ENCODE data around the gene CARD10.
A peak's percentile ranks its signal among the peaks of the same experiment; 100 is the strongest.
"Not testable (repeated sequence)": the region's sequence is repeated elsewhere in the genome, so short reads cannot be mapped to it uniquely, and the experiment has no call there.

CARD10 gene

DNA sequence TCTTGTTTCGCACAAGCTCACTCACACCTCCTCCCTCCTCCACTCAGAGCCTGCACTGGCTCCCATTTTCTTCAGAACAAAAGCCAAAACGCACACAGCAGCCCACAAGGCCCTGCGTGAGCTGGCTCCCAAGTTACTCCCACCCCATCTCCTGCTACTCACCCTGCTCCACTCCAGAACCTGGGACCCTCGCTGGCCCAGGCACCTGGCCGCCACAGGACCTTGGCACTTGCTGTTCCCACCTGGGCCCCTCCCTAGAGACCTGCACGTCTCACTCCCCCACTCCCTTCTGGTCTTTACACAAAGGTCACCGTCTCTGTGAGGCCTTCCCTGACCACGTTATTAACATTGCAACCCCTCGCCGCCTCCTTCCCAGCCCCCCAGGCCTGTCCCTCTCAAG lies 32.1 kb downstream of the CARD10 start:
- DNase-seq (ENCODE audit: low spot score): no peak

DNA sequence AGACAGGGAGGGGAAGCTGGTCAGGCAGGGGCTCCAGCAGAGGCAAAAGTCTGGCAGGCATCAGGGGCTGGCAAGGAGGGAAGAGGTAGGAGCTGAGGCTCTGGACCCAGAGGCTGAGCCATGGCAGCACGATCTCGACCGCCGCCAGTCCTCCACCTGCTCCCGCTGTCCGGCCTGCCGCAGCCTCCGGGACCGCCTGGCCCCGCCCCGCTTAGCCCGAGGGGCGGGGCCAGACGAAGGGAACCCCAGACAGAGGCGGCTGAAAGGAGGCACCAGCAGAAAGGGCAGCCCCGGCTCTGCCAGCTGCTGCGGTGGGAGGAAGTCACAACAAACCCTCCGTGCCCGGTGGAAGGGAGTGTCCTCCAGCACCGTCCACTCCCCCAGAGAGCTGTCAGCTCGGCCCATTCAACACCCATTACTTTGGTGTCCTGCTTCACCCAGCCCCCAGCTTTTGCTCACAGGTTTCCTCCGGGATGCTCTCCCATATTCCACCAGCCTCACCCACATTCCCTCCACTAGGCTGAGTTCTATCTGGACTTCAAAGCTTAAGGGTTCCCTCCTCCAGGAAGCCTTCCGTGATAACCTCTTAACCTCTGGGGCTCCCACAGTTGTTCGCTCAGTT lies 32.9 kb downstream of the CARD10 start, which contains the start of gene MFNG:
Gene MFNG, minus strand, starts transcription at position 161 of the 622 bp plus-strand sequence. CDS start 207 bp downstream, outside the sequence.
- peak; percentile 78 for DNase-seq (ENCODE audit: low spot score)

DNA sequence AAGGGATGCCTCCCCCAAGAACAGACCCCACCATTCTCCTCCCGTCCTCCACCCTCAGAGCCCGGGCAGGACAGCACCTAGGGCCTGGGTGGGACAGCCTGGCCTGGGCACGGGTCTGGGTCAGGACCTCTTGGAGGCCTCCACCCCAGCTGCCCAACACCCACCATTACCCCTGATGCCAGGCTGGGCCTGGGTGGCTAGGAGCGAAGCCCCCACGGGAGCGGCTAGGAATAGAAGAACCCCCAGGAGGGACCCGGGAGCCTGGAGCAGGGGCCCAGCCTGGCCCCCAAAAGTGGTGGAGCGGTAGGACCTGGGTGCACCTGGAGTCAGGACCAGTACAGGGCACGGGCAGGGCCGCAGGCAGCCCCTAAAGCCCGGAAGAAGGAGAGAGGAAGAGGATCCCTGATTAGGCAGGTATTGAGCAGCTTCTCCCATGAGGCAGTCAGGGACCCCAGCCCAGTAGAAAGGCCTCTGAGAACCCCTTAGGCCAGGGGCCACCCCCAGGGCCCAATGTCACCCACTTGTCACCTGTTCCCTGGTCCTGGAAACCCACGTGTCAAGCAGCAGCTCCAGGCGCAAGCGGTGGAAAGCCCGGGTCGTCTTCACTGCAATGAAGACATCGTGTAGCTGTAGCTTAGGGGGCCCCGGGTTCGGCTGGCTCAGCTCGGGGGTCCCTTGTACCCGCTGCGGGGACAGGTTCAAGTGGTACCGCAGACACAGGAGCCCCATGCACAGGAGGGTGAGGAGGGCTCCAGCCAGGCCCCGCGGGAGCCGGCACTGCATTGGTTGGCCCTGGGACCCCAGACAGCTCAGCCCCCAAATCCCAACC lies 33.6 kb downstream of the CARD10 start:
- DNase-seq (ENCODE audit: low spot score): no peak

DNA sequence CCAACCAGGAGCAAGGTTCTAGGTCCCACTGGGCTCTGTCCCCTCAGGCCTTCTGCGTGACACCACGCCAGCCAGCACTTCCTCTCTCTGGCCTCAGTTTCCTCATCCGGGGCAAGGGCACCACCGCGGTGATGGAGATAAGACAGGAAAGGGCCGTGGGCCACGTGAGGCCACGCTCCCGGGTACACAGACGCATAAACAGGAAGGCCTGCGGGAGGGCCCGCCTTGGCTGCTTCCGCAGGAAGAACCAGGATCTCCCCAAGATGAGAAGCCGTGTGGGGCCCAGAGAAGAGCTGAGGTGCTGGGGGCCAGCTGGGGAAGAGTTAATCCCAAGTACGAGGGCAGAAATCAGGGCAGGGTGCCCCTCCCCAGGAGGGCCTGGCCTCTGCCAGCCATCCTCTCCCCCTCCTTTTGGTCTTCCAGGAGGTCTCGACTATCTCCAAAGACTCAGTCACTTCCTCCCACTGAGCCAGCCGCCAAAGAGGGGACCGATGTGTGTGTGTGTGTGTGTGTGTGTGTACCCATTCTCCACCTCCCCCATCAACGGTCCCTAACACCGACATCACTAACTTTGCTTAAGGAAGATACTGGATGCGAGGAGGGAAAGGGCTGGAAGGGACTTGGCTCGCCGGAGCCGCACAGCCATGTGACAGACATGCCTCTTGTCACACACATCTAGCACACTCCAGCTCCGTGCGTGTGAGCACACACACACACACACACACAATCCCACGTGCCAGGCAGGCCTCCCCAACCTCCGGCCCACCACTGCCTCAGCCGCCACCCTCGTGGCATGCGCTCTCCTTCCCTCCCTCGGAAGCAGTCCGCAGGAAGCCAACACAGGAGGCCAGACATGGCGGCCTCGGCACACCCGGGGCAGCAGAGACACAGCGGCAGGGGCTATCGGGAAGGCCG lies 34.5 kb downstream of the CARD10 start:
- no peak for DNase-seq (ENCODE audit: low spot score)

DNA sequence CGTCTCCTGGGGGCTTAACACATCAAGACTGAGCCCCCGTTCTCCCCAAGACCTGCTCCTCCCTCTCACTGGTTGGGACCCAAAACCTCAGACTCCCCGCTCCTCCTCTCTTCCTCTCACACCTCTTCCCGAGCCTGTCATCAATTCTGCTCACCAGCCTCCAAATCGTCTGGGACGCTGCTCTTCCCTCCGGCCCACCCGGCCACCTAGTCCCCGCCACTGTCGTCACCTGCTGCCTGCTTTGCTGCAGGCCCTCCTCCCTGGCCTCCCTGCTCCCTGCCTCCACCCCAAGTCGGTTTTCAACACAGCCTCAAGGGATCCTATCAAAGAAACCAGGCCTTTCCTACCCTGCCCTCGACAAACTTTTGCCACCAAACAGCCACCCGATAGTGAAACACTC lies 36.2 kb downstream of the CARD10 start:
- DNase-seq (ENCODE audit: low spot score): no peak

DNA sequence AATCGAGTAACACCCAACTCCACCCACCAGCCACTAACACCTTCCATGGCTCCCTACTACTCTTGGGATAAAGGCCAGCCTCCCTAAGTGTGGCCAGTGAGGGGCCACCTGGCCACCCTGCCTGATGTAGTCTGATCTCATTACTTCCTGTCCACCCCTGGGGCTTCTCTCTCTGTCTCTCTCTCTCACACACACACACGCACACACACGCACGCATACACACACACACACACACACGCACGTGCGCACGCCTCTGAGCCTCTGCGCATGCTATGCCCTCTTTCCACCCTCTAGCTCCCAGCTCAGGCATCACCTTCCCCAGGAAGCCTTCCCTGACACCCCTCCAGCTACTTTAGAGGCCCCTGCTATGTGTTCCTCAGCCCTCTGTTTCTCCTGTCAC lies 37.0 kb downstream of the CARD10 start:
- DNase-seq (ENCODE audit: low spot score): no peak

DNA sequence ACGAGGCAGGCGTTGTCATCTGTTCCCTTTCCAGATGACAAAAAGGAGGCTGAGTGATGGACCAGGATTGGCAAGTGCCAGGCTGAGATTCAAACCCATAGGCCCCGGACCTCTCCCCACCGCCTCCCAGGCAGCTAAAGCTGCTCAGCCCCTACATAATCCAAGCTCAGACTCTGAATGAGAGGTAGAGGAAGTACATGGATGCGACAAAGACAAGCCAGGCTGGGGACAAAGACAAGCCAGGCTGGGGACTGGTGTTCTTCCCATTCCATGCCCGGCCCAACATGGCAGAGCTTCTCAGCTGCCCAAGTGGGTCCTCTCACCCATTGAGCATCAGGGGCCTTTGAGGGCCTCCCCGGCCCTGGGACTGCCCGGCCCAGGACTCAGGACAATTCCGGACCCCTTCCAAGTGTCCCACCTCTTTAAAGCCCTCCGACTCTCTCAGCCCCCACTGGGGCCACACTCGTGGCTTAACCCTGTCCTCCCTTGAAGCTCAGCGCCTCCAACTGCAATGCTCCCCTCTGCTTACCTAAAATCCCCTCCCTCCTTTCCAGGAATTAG lies 37.8 kb downstream of the CARD10 start:
- no peak for DNase-seq (ENCODE audit: low spot score)

DNA sequence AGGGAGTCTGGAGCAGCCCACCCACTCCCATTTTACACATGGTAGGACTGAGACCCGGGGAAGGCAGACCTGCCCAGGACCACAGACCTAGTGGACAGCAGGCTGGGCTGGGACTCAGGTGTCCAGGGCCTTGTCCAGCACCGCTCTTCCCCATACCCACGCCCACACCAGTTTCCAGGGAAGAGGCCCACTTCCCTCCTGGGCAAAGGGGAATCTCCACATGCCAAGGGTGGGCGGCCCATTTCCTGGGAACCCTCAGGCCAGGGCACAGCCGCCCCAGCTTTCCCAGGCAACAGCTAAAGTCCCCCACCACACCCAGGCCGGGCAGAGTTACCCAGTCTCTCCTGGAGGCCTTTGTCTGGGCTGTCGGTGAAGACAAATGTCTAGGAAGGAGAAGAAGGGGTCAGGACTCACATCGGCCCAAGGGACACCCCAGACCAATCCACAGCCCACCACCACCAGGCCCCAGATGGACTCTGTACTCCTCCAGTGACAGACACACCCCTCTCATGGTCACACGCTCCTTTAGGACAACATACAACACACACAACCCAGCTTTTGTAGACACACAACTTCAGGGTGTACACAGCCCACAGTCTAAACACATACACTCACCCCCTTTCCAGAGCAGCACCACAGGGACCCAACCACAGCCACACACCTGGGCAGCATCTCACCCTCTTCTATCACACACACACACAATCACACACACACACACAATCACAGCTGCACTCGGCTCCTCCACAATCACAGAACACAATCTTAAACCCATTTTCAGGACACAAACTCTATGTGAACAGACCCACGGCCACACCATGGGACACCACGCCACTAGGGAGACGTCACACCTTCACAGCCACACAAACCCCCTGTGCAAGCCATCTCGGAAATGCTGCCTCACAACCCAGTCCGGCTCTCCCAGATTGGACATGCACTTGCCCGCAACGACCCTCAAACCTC lies 38.5 kb downstream of the CARD10 start:
- no peak for DNase-seq (ENCODE audit: low spot score)

DNA sequence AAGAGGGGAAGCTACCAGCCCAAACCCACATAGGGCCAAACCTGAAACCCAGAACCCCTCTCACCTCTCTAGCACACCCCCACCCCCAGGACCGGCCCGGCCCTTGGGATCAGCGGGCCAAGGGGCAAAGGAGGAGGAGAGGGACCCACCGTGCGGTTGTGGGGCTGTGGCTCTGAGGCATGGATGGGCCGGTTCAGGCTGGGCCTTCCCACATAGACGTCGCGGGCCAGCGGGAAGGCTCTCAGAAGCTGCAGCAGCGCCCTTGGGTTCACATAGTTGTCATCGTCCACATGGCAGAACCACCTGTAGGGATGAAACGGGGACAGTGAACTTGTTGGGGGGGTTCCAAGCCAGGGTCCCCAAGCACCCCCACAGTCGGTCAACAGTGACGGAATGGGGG lies 40.0 kb downstream of the CARD10 start:
- DNase-seq (ENCODE audit: low spot score): no peak

DNA sequence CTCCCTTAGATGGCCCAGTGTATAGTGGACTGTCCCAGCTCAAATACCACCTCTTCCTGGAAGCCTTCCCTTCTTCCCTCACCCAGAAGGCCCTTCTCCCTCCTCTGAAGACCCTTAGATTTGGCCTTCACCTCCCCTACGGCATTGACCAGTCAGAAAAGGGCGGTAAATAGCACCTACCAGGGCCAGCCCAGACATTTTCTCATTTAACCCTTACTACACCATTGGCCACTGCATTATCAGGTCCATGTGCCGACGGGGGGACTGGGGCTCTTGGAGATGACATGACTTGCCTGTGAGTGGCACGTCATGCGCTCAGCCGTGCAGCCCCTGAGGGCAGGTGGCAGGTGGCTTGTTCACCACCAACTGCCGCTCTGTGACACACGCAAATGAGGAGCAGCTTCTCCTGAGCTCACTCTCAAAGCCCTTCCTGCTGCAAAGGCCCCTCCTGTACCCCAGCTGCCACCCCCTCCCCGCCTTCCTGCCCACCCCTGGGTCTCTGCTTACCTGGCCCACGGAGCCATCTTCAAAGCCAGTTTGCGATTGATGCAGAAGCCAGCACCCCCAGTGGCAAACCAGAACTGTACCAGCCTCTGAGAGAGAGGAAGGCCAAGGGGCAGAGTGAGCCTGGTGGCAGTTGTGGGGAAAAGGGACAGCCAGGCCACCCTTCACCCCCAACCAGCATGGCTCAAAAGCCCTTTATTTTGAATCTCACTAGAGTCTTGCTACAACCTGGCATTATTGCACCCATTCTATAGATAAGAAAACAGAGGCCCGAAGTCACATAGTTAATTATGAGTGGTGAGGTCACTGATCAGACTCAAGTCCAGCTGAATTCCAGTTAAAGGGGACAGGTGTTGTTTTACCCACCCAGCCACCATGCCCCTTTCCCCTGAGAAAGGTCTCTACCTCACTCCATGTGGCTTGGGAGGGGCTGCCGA lies 42.6 kb downstream of the CARD10 start:
- no peak for DNase-seq (ENCODE audit: low spot score)

DNA sequence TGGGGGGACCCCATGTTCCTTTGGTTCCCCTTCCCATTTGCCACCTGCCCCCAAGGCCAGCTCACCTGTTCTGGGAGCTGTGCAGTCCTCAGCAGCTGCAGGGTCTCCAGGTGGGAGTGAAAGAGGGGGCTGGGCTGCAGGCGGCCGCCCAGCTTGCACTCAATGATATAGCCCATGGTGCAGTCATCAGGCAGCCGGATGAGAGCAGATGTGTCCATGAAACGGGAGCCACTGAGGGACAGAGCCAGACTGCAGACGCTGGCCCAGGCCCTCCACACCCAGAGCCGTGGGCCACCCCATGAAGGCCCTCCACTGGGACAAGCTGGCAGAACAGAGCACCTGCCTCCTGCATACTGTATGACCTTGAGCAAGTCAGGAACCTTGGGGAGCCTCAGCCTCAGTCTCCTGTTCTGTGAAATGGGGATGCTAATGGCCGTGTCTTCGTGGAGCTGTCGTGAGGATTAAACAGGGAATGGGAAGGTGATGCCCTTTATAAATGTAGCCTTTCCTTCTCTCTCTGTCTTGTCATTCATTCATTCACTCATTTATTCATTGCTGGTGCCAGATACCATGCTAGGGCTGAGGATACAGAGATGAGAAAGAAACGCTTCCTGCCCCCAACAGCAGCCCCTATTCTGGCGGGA lies 44.6 kb downstream of the CARD10 start:
- DNase-seq (ENCODE audit: low spot score): no peak

DNA sequence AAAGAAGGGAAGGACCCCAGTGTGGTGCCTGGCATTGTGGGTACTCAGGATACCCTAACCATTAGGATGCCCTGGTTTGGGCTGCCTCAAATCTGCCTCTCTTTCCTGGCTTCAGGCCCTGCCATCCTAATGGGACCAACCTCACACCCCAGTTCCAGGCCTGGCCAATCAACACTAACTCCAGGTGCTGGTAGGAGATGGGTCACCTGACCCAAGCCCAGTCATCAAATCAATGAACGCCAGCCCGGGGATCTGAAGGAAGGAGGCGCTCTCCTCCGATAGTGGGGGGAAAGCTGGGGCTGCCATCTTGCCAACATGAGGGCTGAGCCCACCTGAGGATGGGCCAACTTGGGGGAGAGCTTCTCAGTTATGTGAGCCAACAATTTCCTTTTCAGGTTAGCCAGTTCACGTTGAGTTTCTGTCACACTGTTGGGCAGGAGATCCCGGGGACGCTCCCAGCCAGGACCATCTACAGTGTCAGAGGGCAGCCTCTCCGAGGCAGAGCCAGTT lies 45.7 kb downstream of the CARD10 start:
- DNase-seq (ENCODE audit: low spot score): no peak

DNA sequence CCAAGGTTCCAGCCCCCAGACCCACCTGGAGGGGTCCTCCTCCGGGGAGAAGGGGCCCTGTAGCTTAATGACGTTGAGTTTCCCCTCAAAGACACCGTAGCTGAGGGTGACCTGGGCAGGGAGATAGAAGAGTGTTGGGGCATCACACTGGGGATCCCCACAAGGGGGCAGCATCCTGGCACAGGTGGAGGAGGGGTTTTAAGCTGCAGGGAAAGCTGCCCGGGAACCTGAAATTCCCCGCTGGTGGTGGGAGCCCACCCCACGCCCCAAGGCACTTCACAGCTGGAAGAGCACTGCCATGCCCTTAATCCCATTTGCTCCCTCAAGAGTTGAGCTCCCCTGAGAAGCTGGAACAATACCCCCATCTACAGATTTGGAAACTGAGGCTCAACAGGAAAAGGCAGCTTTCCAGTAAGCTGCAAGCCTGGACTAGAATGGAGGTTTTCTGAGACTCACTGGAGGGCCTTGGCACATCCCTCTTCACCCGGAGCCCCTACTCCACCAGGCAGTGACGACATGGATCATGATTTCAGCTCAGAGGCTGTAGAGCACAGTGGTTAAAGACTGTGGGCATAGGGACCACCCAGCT lies 46.7 kb downstream of the CARD10 start:
- peak; percentile 58 for DNase-seq (ENCODE audit: low spot score)

DNA sequence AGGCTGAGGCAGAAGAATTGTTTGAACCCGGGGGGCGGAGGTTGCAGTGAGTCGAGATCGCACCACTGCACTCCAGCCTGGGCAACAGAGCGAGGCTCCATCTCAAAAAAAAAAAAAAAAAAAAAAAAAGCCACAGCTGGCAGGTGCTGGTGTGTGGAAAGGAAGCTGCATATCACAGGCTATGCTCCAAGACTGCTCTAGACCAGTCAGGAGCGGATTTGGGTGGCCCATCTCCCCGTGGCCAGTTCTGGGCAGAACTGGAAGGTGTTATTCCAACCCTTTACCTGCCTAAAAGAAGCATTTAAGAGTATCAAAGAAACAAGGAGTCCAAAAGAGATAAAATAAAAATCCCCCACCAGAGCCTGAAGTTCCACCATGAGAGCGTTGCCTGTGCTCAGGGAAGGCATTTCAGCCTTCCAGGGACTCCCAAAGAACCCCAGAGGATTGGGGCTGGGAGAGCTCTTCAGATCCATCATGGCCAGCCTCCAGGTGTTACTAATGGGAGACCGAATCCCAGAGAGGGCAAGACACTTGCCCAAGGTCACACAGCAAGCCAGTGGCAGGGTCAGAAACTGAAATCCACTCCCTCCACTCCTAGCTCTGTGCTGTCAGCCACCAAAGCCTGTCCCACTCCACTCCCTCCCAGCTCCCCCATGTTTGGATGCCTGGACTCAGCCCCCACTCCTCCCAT lies 47.3 kb downstream of the CARD10 start:
- no peak for DNase-seq (ENCODE audit: low spot score)

DNA sequence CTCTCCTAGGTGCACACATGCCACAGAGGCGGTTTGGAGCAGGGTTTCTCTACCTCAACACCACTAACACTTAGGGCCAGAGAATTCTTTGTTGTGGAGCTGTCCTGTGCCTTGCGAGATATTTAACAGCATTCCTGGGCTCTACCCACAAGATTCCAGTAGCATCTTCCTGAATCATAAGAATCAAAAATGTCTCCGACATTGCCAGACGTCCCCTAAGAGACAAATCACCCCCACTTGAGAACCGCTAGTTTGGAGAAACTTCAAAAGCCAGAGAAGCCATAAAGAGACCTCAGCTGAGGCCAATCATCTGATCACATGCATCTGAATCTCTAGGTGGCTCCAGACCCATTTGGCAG lies 49.1 kb downstream of the CARD10 start:
- DNase-seq (ENCODE audit: low spot score): no peak

DNA sequence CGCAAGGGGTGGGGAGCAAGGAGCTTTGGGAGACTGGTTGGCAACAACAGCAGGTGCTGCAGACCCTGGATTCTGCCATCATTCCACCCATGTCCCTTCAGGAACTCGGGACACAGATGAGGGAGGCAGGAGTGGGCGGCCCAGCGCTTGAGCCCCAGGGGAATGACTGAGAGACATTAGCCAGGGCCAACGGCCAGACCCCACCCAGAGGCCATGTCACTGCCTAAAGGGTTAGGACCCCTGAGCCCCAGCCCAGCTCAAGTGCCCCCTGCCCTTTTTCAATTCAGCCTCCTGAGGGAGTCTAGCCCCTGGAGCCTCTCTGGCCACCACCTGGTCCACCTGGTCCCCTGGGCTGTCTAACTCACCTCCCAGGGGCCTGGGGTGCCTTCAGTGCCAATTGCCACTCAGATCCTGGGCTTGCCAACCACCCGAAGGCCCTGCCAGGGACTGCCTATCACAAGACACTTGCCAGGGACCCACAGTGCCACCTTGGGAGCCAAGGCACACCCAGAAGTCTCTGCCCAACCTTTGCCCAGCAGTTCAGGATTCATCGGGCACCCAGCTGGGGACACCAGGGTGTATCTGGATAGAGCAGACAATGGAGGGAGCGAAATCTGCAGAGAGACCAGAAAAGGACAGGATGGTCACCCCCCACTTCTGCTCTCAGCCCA lies 49.7 kb downstream of the CARD10 start:
- DNase-seq (ENCODE audit: low spot score): no peak

DNA sequence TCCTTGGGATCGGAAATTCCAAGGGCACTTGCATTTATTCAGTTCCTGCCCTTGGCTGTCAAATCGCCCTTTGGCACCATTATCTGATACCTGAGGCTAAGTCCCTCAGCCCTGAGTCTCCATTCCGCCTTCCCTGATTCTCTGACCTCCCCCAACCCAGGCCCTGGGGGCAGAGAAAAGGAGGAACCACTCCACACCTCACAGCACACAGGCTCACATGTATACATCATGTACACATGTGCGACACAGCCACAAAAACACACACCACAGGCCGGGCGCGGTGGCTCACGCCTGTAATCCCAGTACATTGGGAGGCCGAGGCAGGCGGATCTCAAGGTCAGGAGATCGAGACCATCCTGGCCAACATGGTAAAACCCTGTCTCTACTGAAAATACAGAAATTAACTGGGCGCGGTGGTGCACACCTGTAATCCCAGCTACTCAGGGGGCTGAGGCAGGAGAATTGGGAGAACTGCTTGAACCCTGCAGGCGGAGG lies 51.0 kb downstream of the CARD10 start:
- DNase-seq (ENCODE audit: low spot score): not testable (repeated sequence)

All from hepatic stellate cell (primary cell).